Activated naive CD8-positive, alpha-beta T cell treated with anti-CD3 and anti-CD28 coated beads, Interleukin-2, amount 10 ng/mL, durations not matched to agents 7 days and 5 days (primary cell): ENCODE measurements around the gene CAPN12. TPM values are rescaled to one million over a fixed set of nuclear protein-coding genes. Genes with fewer than 3 reads are reported as not detected.

Source experiments
- ATAC-seq: fragments of 150-1000 bp; cut with Tn5 transposase; one replicate; pipeline ENCODE4 v1.10.0; 2021; ENCODE audit warnings: low read depth, moderate library complexity
- POLR2A ChIA-PET: fragments of 350-600 bp; sonication (Branson Sonifier 250); formaldehyde crosslinking; loops from one replicate; lab custom pipeline; 2021; ENCODE audit warnings: antibody characterized with exemption; lab: Charles Lee
- DNase-seq: peaks from one replicate; pipeline ENCODE4 v3.0.0; 2021
- H3K27ac Mint-ChIP-seq: one replicate; pipeline ENCODE4 v1.8.0; 2022; ENCODE audit warnings: mild to moderate bottlenecking, mixed read lengths
- H3K27me3 Mint-ChIP-seq: one replicate; pipeline ENCODE4 v1.8.0; 2022; ENCODE audit warnings: mild to moderate bottlenecking, moderate library complexity, mixed read lengths
- H3K36me3 Mint-ChIP-seq: one replicate; pipeline ENCODE4 v1.8.0; 2021; ENCODE audit warnings: mild to moderate bottlenecking, mixed read lengths
- H3K4me1 Mint-ChIP-seq: one replicate; pipeline ENCODE4 v1.8.0; 2021; ENCODE audit warnings: mixed read lengths
- H3K4me3 Mint-ChIP-seq: one replicate; pipeline ENCODE4 v1.8.0; 2022; ENCODE audit warnings: mild to moderate bottlenecking, moderate library complexity, mixed read lengths
- H3K9me3 Mint-ChIP-seq: one replicate; pipeline ENCODE4 v1.8.0; 2021; ENCODE audit warnings: mixed read lengths
- total RNA-seq, 2 experiments: library from RNA; stranded (reverse); gene quantifications; one replicate each; pipeline ENCODE4 v1.2.3, GENCODE V29; 2021

CAPN12 gene
- total RNA-seq, 2 experiments from 2014 or later, result 22.7 to 26.4 TPM

GRCh38 chr19:38684078-38684861 is 60.0 kb downstream of the CAPN12 start:
- Mint-ChIP-seq H3K27ac (peak overlapping the region; percentile 36), H3K4me1 (peaks cover 73% of the 10 kb centered on the region), H3K9me3 (peaks cover 5% of the 10 kb centered on the region), H3K4me3 (no peak overlapping the region), H3K36me3 (peaks cover 26% of the 10 kb centered on the region), H3K27me3 (no peaks in the 10 kb centered on the region)
- ATAC-seq (no peak), DNase-seq (no peak)
- POLR2A ChIA-PET, result interaction anchor here (0.6 kb wide), 1 partner anchor 143 kb away, joined by 3 read pairs; no protein-coding TSS in a partner anchor

- ATAC-seq (no peak), DNase-seq (no peak)
- Mint-ChIP-seq H3K36me3 (peaks cover 32% of the 10 kb centered on the region), H3K27ac (peak overlapping the region; percentile 32), H3K27me3 (no peaks in the 10 kb centered on the region), H3K9me3 (peaks cover 5% of the 10 kb centered on the region), H3K4me3 (no peak overlapping the region), H3K4me1 (peaks cover 71% of the 10 kb centered on the region)
- POLR2A ChIA-PET, result interaction anchor here (0.6 to 1.6 kb wide), 2 partner anchors 27 to 142 kb away, joined by 3 to 4 read pairs; no protein-coding TSS in a partner anchor
These were observed 60.7 kb downstream of the CAPN12 start for GRCh38 chr19:38683393-38684077.

GRCh38 chr19:38682872-38683392 is 61.3 kb downstream of the CAPN12 start:
- Mint-ChIP-seq H3K27ac (peak overlapping the region; percentile 60), H3K9me3 (peaks cover 5% of the 10 kb centered on the region), H3K4me3 (no peak overlapping the region), H3K36me3 (peaks cover 32% of the 10 kb centered on the region), H3K27me3 (no peaks in the 10 kb centered on the region), H3K4me1 (peaks cover 72% of the 10 kb centered on the region)
- no peak for DNase-seq
- POLR2A ChIA-PET, result interaction anchor here (1.1 to 1.6 kb wide), 2 partner anchors 19 to 26 kb away, joined by 3 to 4 read pairs; no protein-coding TSS in a partner anchor
- no peak for ATAC-seq

- Mint-ChIP-seq H3K4me1 (peaks cover 70% of the 10 kb centered on the region), H3K27me3 (no peaks in the 10 kb centered on the region), H3K27ac (peak overlapping the region; percentile 60), H3K9me3 (peaks cover 5% of the 10 kb centered on the region), H3K36me3 (peaks cover 37% of the 10 kb centered on the region), H3K4me3 (no peak overlapping the region)
- ATAC-seq (no peak), DNase-seq (no peak)
- POLR2A ChIA-PET, result interaction anchor here (1.1 to 1.6 kb wide), 3 partner anchors 15 to 26 kb away, joined by 3 to 4 read pairs (median 4); no protein-coding TSS in a partner anchor
These were observed 61.9 kb downstream of the CAPN12 start for GRCh38 chr19:38682195-38682867.

Other genes with a start within 250 kb of the CAPN12 start
- gene MAP4K1, start 126.5 kb downstream of the CAPN12 start, total RNA-seq, result 100 to 1,000 TPM; 299 to 313 TPM
- 100 to 1,000 TPM; 307 to 308 TPM for gene EIF3K, start 125.3 kb downstream of the CAPN12 start, total RNA-seq
- gene ACTN4, start 96.8 kb downstream of the CAPN12 start, total RNA-seq, result 100 to 1,000 TPM; 236 to 252 TPM
- not detected for gene LGALS7, start 29.0 kb upstream of the CAPN12 start, total RNA-seq
- not detected for gene LGALS7B, start 44.7 kb upstream of the CAPN12 start, total RNA-seq
- 1 to 10 TPM; 3.8 to 4.0 TPM for gene LGALS4, start 68.5 kb upstream of the CAPN12 start, total RNA-seq
- 100 to 1,000 TPM; 184 TPM for gene ECH1, start 87.3 kb upstream of the CAPN12 start, total RNA-seq
- 100 to 1,000 TPM; 441 to 455 TPM for gene HNRNPL, start 105.5 kb upstream of the CAPN12 start, total RNA-seq
- 10 to 100 TPM; 71.3 to 74.2 TPM for gene RINL, start 133.8 kb upstream of the CAPN12 start, total RNA-seq
- 10 to 100 TPM; 46.6 to 49.1 TPM for gene SIRT2, start 155.1 kb upstream of the CAPN12 start, total RNA-seq
- 10 to 100 TPM; 30.0 to 31.1 TPM for gene NFKBIB, start 155.5 kb upstream of the CAPN12 start, total RNA-seq
- gene CCER2, start 167.7 kb upstream of the CAPN12 start, total RNA-seq, result 1 to 10 TPM in 1 of 2 experiments, under 1 TPM in 1; 0.88 to 1.3 TPM
- 10 to 100 TPM; 35.6 to 40.7 TPM for gene SARS2, start 186.3 kb upstream of the CAPN12 start, total RNA-seq
- 10 to 100 TPM; 36.7 to 47.5 TPM for gene MRPS12, start 186.5 kb upstream of the CAPN12 start, total RNA-seq
- gene FBXO17, start 231.3 kb upstream of the CAPN12 start, total RNA-seq, result not detected